ENCODE measurements around the gene OR8U1. TPM values are rescaled to one million over a fixed set of nuclear protein-coding genes. Genes with fewer than 3 reads are reported as not detected.
A peak's percentile ranks its signal among the peaks of the same experiment; 100 is the strongest.
"Not testable (repeated sequence)": the region's sequence is repeated elsewhere in the genome, so short reads cannot be mapped to it uniquely, and the experiment has no call there.

Gene OR8U1
- total RNA-seq, 4 donors from 2014 or later, result not detected

- H3K27ac ChIP-seq, result no peak within 1 kb of the TSS
- TF ChIP-seq CTCF (IDR thresholded peaks at IDR 0.05), result no peak
- TF ChIP-seq POLR2A (IDR thresholded peaks at IDR 0.05), result no peak
- H3K4me1 ChIP-seq, result no peaks in the 10 kb centered on the region
- no peak for DNase-seq
- no peaks in the 10 kb centered on the region for H3K36me3 ChIP-seq
- H3K9me3 ChIP-seq, result no peaks in the 10 kb centered on the region
- intact Hi-C loops (cut with DNase I; ENCODE audit: low total_unique reads), result no loop called here
- no peak within 1 kb of the TSS for H3K4me3 ChIP-seq
- no peaks in the 10 kb centered on the region for H3K27me3 ChIP-seq
These were observed 21.4 kb upstream of the OR8U1 start, which contains the start of gene OR8J1 for GRCh38 chr11:56353991-56354390. Gene OR8J1, plus strand, starts transcription at chr11:56354291. Its CDS starts 5,956 bp downstream, at chr11:56360247.

- TF ChIP-seq POLR2A (IDR thresholded peaks at IDR 0.05) (no peak), CTCF (IDR thresholded peaks at IDR 0.05) (no peak)
- no peaks in the 10 kb centered on the region for H3K4me1 ChIP-seq
- intact Hi-C loops (cut with DNase I; ENCODE audit: low total_unique reads), result no loop called here
- H3K27me3 ChIP-seq, result no peaks in the 10 kb centered on the region
- no peaks in the 10 kb centered on the region for H3K9me3 ChIP-seq
- no peak overlapping the region for H3K4me3 ChIP-seq
- DNase-seq, result no peak
- no peaks in the 10 kb centered on the region for H3K36me3 ChIP-seq
- no peak overlapping the region for H3K27ac ChIP-seq
These were observed 4.7 kb downstream of the OR8U1 start for GRCh38 chr11:56380120-56380519.

GRCh38 chr11:56394381-56394780 is 19.0 kb downstream of the OR8U1 start:
- no peak for DNase-seq
- intact Hi-C loops (cut with DNase I; ENCODE audit: low total_unique reads), result no loop called here
- Histone ChIP-seq H3K4me3 (no peak overlapping the region), H3K27ac (no peak overlapping the region), H3K9me3 (no peaks in the 10 kb centered on the region), H3K4me1 (no peaks in the 10 kb centered on the region), H3K36me3 (no peaks in the 10 kb centered on the region), H3K27me3 (no peaks in the 10 kb centered on the region)
- TF ChIP-seq CTCF (IDR thresholded peaks at IDR 0.05), result no peak

GRCh38 chr11:56396047-56396446 is 20.6 kb downstream of the OR8U1 start:
- no peaks in the 10 kb centered on the region for H3K27me3 ChIP-seq
- intact Hi-C loops (cut with DNase I; ENCODE audit: low total_unique reads), result no loop called here
- DNase-seq, result no peak
- no peak for TF ChIP-seq CTCF (IDR thresholded peaks at IDR 0.05)
- TF ChIP-seq POLR2A (IDR thresholded peaks at IDR 0.05), result no peak
- H3K4me3 ChIP-seq, result no peak overlapping the region
- H3K27ac ChIP-seq, result no peak overlapping the region
- no peaks in the 10 kb centered on the region for H3K4me1 ChIP-seq
- no peaks in the 10 kb centered on the region for H3K36me3 ChIP-seq
- H3K9me3 ChIP-seq, result no peaks in the 10 kb centered on the region

- H3K4me1 ChIP-seq; H3K27me3 ChIP-seq; H3K27ac ChIP-seq; H3K4me3 ChIP-seq; H3K9me3 ChIP-seq; H3K36me3 ChIP-seq; intact Hi-C loops (cut with DNase I; ENCODE audit: low total_unique reads): not testable (repeated sequence)
- DNase-seq, result peak in 1 of 2 donors; percentile 12
These were observed 26.5 kb downstream of the OR8U1 start for GRCh38 chr11:56401858-56402461.

GRCh38 chr11:56404393-56404792 is 29.0 kb downstream of the OR8U1 start:
- intact Hi-C loops (cut with DNase I; ENCODE audit: low total_unique reads), result no loop called here
- H3K27me3 ChIP-seq, result no peaks in the 10 kb centered on the region
- no peak overlapping the region for H3K4me3 ChIP-seq
- TF ChIP-seq CTCF (IDR thresholded peaks at IDR 0.05) (no peak), POLR2A (IDR thresholded peaks at IDR 0.05) (no peak)
- H3K36me3 ChIP-seq, result no peaks in the 10 kb centered on the region
- H3K4me1 ChIP-seq, result no peaks in the 10 kb centered on the region
- H3K27ac ChIP-seq, result no peak overlapping the region
- no peak for DNase-seq
- no peaks in the 10 kb centered on the region for H3K9me3 ChIP-seq
